Thoracic aorta (tissue), 2 donors: Measurements from ENCODE around the gene THRSP. TPM values are rescaled to one million over a fixed set of nuclear protein-coding genes. Genes with fewer than 3 reads are reported as not detected.
"Not testable (repeated sequence)": the region's sequence is repeated elsewhere in the genome, so short reads cannot be mapped to it uniquely, and the experiment has no call there.

Experiments used
- ATAC-seq: fragments of 150-250 bp; one replicate; pipeline ENCODE4 v1.8.0; 2017; ENCODE audit warnings: low read depth; ENCODE audit not compliant: insufficient number of reproducible peaks, low FRiP score
- DNase-seq: peaks from one replicate; pipeline ENCODE4 v3.0.0-alpha.2; 2020; ENCODE audit warnings: low spot score
- H3K27ac ChIP-seq, 2 donors: fragments of 200-600 bp; sonication (generic); 1 replicate in 1 of 2; 2 replicates in 1 of 2; pipeline ENCODE4 v1.5.1; 2016; ENCODE audit warnings: mild to moderate bottlenecking in 2 of 2, moderate library complexity in 2 of 2
- H3K27me3 ChIP-seq: fragments of 200-600 bp; sonication (generic); replicated peaks from 2 replicates; pipeline ENCODE4 v1.6.0; 2016; ENCODE audit warnings: mild to moderate bottlenecking; ENCODE audit not compliant: insufficient read depth
- H3K36me3 ChIP-seq: fragments of 200-600 bp; sonication (generic); one replicate; pipeline ENCODE4 v1.5.1; 2016
- H3K4me1 ChIP-seq, 2 donors: fragments of 200-600 bp; sonication (generic); 1 replicate in 1 of 2; 2 replicates in 1 of 2; pipeline versions ENCODE4 v1.5.1 to v1.6.0; 2016; ENCODE audit warnings: low read depth in 2 of 2, mild to moderate bottlenecking in 1 of 2; ENCODE audit not compliant: control insufficient read depth in 1 of 2
- H3K4me3 ChIP-seq: fragments of 200-600 bp; sonication (generic); 2 replicates; pipeline ENCODE4 v1.5.1; 2016; ENCODE audit warnings: mild to moderate bottlenecking
- H3K9me3 ChIP-seq: fragments of 200-600 bp; sonication (generic); 2 replicates; pipeline ENCODE4 v1.5.1; 2016
- total RNA-seq, 2 donors: library from RNA; depleted of rRNA; stranded (reverse); fragments of >200 nt; gene quantifications; one replicate each; pipeline versions ENCODE4 v1.1.0 to v1.2.3, GENCODE V29; 2016
- TF ChIP-seq, protein P1 (sequence below): fragments of 200-600 bp; sonication (generic); IDR thresholded peaks from one replicate; pipeline ENCODE4 v1.5.1; 2019; ENCODE audit warnings: antibody characterized with exemption

THRSP gene
- total RNA-seq, 2 donors from 2014 or later = 0.56 TPM; not detected in 1

DNA sequence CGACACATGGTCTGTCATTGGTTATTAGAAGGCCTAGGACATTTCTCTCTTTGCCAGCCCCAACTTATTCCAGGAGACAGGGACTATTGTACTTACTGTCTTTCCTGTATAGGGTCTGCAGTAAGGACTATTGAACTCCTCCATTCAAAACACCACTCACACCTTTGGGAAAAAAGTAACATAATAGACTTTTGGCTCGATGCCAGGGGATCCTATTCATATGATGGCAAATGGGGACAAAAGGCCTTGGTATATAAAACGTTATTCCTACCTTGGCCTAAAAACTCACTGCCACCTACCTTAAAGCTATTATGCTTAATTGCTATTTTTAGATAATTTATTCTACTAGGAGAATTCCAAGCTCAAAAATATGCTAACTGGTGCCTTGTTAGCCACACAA is 22.3 kb downstream of the THRSP start:
- no peaks in the 10 kb centered on the region for H3K4me1 ChIP-seq
- no peaks in the 10 kb centered on the region for H3K27me3 ChIP-seq
- H3K36me3 ChIP-seq = no peaks in the 10 kb centered on the region
- no peaks in the 10 kb centered on the region for H3K9me3 ChIP-seq
- ATAC-seq (no peak), DNase-seq (no peak)
- TF ChIP-seq, protein P1, sequence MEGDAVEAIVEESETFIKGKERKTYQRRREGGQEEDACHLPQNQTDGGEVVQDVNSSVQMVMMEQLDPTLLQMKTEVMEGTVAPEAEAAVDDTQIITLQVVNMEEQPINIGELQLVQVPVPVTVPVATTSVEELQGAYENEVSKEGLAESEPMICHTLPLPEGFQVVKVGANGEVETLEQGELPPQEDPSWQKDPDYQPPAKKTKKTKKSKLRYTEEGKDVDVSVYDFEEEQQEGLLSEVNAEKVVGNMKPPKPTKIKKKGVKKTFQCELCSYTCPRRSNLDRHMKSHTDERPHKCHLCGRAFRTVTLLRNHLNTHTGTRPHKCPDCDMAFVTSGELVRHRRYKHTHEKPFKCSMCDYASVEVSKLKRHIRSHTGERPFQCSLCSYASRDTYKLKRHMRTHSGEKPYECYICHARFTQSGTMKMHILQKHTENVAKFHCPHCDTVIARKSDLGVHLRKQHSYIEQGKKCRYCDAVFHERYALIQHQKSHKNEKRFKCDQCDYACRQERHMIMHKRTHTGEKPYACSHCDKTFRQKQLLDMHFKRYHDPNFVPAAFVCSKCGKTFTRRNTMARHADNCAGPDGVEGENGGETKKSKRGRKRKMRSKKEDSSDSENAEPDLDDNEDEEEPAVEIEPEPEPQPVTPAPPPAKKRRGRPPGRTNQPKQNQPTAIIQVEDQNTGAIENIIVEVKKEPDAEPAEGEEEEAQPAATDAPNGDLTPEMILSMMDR = no peak
- H3K27ac ChIP-seq = no peak overlapping the region
- H3K4me3 ChIP-seq = no peak overlapping the region

DNA sequence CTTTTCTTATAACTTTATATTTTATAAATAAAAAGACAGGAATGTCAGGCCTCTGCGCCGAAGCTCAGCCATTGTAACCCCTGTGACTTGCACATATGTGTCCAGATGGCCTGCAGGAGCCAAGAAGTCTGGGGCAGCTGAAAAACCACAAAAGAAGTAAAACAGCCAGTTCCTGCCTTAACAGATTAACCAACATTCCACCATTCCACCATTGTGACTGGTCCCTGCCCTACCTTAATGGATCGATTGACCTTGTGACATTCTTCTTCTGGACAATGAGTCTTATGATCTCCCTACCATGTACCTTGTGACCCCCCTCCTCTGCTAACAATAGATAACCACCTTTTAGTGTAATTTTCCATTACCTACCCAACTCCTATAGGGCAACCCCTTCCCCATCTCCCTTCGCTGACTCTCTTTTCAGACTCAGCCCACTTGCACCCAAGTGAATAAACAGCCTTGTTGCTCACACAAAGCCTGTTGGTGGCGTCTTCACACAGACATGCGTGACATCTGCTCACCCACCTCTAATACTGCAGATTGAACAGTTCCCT is 22.9 kb downstream of the THRSP start:
- not testable (repeated sequence) for H3K4me1 ChIP-seq, H3K36me3 ChIP-seq, H3K4me3 ChIP-seq, H3K9me3 ChIP-seq, ATAC-seq, H3K27ac ChIP-seq, H3K27me3 ChIP-seq, DNase-seq

DNA sequence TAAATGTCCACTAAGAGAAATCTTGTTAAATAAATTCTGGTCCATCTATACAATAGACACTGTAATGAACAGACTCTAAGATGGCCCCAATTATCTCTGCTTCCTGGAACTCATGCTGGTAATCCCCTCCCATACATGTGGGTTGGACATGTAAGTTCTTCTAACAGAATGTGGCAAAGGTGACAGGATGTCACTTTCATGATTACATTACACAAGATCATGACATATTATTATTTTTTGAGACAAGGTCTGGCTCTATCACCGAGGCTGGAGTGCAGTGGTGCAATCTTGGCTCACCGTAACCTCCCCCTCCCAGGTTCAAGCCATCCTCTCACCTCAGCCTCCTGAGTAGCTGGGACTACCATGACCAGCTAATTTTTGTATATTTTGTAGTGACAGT is 30.6 kb downstream of the THRSP start:
- DNase-seq = no peak
- ATAC-seq = no peak
- Histone ChIP-seq H3K4me3 (no peak overlapping the region), H3K27ac (no peak overlapping the region), H3K4me1 (no peaks in the 10 kb centered on the region), H3K27me3 (no peaks in the 10 kb centered on the region), H3K9me3 (no peaks in the 10 kb centered on the region), H3K36me3 (no peaks in the 10 kb centered on the region)
- TF ChIP-seq, protein P1 = no peak

DNA sequence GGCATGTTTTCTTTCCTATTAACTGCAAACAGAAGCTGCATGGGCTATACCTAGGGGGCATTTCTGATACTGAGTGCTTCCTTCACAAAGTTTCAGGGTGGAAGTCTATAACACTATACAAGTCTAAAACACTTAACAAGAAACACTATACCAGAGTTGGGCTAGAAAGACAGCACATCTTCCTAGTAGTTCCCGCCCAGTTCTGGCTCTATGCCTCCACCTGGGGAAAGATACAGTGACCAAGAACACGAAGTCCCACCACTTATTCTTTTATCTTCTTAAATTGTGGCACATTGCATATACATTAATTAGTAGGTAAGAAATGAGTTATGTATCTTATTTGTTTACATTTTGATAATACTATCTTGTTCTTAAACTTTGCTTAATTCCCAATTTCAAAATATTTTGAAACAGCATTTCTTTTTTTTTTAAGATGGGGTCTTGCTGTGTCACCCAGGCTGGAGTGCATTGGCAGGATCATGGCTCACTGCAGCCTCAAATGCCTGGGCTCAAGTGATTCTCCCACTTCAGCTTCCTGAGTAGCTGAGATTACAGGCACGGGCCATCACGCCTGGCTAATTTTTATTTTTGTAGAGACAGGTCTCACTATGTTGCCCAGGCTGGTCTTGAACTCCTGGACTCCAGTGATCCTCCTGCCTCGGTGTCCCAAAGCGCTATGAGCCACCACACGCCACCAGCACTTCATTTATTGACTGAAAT is 34.2 kb downstream of the THRSP start:
- ATAC-seq = no peak
- no peak for DNase-seq
- H3K27ac ChIP-seq = no peak overlapping the region
- H3K4me1 ChIP-seq = no peaks in the 10 kb centered on the region
- no peak overlapping the region for H3K4me3 ChIP-seq
- TF ChIP-seq, protein P1 = no peak
- H3K36me3 ChIP-seq = peaks cover 5% of the 10 kb centered on the region
- no peaks in the 10 kb centered on the region for H3K9me3 ChIP-seq
- no peaks in the 10 kb centered on the region for H3K27me3 ChIP-seq

DNA sequence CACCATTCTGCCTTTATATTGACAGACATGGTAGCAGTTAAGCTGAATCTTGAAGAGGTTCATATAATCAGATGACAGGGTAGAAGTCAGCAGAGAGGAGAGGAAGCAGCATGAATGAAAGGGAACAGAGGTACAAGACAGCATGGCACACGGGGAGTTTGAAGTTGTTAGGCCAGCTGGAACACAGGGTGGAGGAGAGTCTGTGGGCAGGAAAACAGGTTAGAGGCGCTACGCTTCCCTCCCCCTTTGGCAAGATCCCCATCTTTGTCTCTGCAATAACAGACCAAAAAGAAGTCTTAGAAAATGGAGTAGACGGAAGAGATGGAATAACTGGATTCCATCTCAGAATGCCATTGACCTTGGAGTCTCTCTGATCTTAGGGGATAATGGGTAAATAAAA is 36.0 kb downstream of the THRSP start:
- TF ChIP-seq, protein P1 = no peak
- Histone ChIP-seq H3K27me3 (no peaks in the 10 kb centered on the region), H3K27ac (no peak overlapping the region), H3K36me3 (peaks cover 5% of the 10 kb centered on the region), H3K4me1 (peaks cover 0 to 6% of the 10 kb centered on the region in 2 donors), H3K9me3 (no peaks in the 10 kb centered on the region), H3K4me3 (no peak overlapping the region)
- no peak for ATAC-seq
- no peak for DNase-seq
